NCI-H2107 (cell line): ENCODE results near the gene SLC9C2.
"Not testable (repeated sequence)": the region's sequence is repeated elsewhere in the genome, so short reads cannot be mapped to it uniquely, and the experiment has no call there.

ENCODE experiments used
- DNase-seq: peaks from one replicate; lab custom pipeline; 2025; lab: John Stamatoyannopoulos, UW

Gene SLC9C2, protein sequence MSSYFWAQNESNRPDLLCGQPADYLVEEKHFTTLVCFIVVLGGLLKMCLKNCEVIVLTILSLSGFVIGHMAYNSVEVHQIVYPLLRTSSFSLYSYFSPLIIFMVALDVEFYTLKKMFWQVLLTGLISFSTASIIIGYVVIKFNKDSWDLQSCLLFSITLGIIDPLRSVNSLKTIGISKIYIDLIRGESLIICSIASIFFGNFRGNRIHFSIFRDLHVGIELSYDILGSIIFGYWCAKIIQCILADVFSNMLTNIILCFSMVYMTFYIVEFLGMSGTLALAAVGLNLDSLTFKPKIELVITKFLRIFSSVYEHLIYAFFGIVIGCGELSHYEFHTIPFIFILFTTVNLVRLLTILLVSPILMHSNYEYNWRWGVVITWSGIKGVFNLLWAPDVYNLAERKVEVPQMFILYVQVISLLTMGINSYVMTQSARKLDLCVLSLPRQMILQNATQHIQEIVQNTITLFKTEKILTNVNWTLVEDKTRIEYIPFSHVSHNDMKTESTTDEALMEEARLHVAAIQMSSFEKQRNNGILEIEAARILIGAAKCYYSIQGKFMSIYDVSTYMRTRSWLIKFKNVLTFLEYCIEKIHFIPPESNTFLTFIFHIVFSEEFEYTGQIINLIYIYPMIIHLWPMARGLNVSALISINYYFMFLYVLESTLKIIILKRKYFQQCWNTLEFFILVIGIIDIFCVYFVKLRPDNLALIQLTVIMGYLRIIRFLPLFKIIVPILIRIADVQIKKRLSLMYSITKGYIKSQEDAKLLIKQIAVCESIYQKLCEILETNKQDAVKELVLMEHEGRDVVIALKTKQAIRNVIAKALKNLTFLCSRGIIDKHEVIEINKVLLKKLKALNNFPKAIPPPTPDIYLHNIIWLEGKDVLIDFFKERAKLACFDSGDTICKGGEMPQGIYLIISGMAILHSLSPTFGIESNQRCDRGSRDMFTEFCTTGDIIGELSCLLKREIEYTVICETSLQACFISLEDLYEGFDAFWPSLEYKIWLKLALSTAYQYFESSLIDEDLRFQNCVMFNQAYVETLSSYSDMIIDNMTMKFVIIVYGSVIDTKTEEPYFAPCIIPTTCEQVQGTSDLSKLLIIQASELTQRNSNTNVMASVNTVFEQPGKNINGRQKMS

DNA sequence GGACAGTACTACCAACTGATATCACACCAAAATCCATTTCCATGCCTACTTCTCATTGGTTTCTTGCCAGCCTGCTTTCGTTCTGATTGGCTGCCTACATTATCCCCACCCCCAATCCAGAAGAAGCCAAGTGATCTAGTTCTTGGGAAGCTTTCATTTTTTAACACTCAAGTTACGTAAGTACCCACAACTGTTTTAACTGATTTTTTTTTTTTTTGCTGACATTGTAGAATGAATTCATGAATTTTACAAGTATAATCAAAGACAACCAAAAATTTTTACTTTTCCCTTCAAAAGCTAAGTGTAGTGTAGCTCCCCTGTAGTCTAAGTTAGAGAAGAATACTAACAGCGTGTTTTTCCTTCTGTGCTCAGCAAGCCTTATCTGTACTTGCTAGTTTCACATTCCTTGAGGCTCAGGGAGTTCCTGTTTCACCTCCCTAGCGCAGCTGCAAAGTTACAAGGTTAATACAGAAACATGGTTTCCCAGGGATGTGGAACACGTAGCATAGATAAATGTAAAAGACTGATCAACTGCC, at the start of gene SLC9C2:
TSS of gene SLC9C2 (minus strand) at position 17 of the 536 bp plus-strand sequence. CDS start 1,296 bp downstream, outside the sequence.
- DNase-seq, result no peak

DNA sequence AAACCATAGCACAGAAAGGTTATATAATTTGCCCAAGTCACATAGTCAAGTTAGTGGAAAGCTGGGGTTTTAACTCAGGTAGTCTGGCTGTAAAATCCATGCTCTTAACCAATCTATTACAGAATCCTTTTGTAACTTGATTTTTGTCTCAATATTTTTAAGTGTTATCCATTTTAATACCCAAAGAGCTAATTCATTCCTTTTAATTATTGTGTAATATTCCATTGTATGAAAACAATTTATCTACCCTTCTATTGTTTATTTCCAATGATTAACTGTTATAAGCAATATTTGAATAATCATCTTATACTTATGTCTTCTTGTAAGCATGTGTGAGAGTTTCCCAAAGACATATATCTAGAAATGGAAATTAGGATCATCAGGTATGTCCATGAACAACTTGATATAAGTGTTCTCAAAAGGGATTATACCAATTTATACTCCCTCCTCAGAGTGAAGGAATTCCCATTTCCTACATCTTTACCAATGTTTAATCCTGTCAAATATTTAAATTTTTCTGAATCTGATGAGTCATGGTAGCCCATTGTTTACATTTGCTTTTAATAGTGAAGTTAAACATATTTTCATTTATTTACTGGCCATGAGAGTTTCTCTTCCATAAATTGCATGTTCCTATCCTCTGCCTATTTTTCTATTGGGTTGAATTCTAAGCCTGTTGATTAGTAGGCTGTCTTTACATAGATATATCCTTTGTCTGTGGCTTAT, 46.2 kb upstream of the SLC9C2 start:
- DNase-seq, result no peak

DNA sequence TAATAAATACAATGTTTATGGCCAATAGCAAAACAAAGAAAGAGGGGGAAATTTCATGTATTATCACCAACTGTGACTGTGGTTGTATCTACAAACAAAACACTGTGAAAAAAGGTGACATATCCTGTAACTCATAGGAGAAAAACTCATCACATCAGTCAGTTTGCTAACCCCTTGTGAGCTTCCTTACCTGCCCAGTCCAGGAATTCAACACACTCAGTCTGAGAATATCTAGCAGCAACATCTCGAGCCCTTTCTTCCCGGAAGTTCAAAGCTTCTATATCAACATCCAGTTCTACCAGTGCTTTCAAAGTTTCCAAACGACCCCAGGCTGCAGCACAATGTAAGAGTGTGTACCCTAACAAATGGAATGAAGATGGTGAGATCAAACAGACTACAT, 43.8 kb upstream of the SLC9C2 start:
- DNase-seq, result no peak

GRCh38 chr1:173642450-173643139, 39.7 kb upstream of the SLC9C2 start:
- not testable (repeated sequence) for DNase-seq

GRCh38 chr1:173639102-173639501, 36.2 kb upstream of the SLC9C2 start:
- no peak for DNase-seq

DNA sequence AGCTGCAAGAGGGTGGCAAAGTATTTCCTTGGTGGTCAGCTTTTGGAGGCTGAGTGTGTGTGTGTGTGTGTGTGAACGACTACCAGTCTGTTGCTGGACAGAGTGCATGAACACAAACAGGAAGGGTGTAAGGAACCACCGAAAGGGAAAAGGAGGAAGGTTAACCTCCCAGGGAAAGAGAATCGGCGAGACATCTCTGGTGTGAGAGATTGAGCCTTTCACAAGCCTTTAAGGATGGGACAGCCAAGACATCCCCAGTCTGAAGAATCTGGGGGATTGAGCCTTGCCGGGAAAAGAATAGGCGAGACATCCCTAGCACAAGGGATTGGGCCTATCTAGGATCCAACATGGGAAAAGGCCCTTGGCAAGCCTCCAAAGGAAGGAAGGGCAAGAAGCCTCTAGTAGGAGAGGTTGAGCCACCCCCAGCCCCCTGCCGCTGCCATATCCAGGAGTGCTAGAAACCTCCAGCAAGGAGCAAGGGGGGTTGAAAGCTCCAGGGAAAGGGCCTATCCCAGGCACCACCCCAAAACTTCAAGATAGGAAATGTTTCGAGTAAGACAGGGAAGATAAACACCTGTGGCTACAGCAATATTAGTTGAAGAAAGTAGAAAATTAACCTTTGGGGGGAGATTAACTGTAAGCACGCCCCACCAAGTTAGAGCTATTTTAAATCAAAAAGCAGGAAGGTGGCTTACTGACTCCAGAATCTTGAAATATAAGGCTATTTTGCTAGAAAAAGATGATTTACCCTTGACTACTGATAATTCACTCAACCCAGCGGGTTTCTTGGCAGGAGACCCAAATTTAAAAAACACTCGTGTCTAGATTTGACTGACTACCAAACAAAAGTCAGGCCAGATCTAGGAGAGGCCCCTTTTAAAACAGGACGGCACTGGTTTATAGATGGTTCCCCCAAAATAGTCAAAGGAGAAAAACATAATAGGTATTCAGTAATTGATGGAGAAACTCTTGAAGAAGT, 35.5 kb upstream of the SLC9C2 start:
- no peak for DNase-seq

GRCh38 chr1:173637236-173638042, 34.6 kb upstream of the SLC9C2 start:
- not testable (repeated sequence) for DNase-seq

DNA sequence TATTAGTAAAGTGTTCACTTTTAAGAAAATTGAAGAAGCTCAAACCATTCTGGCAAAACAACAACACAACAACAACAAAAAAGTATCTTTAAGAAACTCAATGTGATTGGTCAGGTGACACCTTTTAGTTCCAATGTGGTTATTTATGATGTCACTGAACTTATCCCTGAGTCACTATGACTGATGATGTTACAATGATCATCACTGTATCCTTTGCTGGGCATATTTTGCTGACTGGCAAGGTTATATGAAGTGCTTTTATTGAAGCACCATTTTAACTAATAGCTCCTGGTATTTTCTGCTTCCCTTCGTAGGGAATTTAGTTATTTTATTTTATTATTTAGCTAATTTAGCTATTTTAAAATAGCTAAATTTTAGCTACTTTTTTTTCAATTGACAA, 32.2 kb upstream of the SLC9C2 start, which contains the start of gene TEX50:
TSS of gene TEX50 (plus strand) at position 223 of the 400 bp plus-strand sequence. CDS start 184 bp downstream, outside the sequence.
- no peak for DNase-seq

DNA sequence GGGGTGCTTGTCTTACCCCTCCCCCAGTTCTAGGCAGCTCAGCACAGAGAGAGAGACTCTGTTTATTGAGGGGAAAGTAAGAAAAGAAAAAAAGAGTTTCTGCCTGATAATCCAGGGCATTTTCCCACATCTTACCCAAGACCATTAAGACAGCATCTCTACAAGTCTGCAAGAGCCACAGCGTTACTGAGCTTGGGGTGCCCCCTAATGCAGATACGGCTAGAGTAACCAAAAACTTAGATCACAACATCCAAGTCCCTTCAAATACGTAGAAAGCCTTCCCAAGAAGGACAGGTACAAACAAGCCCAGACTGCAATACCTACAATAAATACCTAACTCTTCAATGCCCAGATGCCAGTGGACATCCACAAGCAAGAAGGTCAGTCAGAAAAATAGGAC, 26.0 kb upstream of the SLC9C2 start:
- no peak for DNase-seq

DNA sequence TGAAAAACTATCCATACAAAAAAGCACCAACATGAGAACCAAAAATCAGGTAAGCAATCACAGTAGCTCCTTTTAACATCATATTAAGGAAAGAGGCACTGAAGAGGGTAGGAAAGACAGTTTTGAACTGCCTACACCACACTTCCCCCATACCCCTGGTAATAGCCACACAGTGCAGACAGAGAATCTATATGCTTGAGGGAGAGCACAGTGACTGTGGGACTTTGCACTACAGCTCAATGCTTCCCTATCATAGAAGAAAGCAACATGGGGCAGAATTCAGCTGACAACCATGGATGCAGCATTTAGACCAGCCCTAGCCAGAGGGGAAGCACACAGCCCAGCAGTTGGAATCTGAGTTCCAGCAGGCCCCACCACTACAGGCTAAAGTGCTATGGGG, 24.4 kb upstream of the SLC9C2 start:
- DNase-seq, result no peak

DNA sequence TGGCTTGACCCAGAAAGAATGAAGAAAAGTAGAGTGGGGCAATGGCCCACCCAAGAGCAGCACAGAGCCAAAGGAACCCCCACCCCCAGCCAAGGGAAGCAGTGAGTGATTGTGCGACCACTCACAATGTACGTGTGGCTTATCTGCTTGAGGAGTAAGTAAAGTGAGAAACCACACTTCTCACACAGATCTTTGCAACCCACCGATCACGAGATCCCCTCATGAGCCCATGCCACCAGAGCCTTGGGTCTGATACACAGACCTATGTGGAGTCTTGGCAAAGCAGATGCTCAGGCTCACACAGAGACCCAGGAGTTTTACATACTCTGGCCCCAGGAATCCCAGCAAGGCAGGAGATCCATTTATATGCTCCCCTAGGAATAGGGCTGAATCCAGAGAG, 14.0 kb upstream of the SLC9C2 start:
- DNase-seq, result no peak

- DNase-seq, result not testable (repeated sequence)
Observed at GRCh38 chr1:173613086-173613485, 10.2 kb upstream of the SLC9C2 start.

DNA sequence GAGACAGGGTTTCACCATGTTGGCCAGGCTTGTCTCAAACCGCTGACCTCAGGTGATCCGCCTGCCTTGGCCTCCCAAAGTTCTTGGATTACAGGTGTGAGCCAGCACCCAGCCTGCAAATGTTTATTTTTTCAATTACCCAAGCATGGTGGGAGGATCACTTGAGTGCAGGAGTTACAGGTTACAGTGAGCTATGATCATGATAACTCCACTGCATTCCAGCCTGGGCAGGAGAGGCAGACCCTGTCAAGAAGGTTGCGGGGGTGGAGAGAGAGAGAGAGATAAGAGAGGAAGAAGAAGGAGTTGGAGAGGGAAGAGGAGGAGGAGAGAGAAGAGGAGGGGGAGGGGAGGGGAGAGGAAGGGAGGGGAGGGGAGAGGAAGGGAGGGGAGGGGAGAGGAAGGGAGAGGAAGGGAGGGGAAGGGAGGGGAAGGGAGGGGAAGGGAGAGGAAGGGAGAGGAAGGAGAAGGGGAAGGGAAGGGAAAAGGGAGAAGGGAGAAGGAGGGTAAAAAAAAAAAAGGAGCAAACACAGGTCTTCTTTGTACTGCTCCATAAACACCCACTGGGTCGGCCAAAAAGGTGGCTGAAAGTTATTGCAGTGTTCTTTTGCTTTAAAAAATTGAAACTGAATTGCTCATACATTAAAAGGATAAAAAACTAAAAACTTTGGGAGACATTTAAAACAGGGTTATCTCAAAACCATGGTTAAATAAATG, 5.8 kb upstream of the SLC9C2 start:
- DNase-seq, result no peak

DNA sequence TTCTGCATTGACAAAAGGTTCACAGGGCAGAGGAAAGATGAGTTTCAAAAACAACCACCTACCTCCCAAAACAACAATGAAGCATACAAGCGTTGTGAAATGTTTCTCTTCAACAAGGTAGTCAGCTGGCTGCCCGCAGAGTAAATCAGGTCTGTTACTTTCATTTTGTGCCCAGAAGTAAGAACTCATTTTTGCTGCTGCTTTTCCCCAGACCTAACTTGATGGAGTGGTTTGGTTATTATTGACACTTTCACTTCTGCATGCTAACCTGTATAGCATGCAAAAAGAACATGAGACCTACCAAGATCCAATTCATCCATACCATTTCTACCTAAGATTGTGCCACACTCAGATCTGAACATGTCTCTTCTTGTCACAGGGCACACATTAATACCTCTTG, 1.3 kb downstream of the SLC9C2 start:
- no peak for DNase-seq

DNA sequence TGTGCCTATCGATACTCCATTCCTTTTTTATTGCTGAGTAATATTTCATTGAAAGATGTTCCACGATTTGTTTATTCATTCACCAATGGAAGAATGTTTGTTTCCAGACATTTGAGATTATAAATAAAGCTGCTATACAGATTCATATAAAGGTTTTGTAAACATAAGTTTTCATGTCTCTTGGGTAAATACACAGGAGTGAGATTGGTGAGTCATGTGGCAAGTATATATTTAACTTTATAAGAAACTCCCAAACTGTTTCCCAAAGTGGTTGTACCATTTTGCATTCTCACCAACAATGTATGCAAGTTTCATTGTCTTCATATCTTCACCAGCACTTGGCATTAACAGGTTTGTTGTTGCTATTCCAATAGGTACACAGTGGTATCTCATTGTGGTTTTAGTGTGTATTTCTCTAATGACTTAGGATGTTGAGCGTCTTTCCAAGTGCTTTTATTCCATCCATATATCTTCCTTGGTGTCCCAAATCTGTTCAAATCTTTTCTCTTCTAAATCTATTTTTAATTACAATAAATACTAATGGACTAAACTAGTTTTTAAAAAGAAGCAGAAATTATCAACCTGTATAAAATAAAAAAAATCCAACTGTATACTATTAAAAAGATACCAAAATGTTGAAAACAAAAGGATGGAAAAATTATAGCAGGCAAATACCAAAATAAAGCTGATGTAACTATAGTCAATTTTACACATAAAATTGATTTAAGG, 6.6 kb downstream of the SLC9C2 start:
- no peak for DNase-seq

DNA sequence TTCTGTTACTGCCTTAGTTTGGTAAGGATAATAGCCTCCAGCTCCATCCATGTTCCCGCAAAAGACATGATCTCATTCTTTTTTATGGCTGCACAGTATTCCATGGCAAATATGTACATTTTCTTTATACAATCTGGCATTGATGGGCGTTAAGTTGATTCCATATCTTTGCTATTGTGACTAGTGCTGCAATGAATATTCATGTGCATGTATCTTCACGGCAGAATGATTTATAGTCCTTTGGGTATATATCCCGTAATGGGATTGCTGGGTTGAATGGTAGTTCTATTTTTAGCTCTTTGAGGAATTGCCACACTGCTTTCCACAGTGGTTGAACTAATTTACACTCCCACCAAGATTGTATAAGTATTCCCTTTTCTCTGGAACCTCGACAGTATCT, 11.7 kb downstream of the SLC9C2 start:
- not testable (repeated sequence) for DNase-seq

DNA sequence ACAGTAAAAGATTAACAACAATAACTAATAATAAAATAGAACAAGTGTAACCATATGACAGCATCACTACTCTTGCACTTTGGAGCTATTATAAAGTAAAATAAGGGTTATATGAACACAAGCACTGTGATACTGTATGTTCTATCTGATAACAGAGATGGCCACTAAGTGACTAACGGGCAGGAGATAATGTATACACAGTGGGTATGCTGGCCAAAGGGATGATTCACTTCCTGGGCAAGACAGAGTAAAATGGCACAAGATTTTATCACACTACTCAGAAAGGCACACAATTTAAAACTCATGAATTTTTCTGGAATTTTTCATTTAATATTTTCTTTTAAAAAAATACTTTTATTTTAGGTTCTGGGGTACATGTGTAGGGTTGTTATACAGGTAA, 12.3 kb downstream of the SLC9C2 start:
- DNase-seq, result no peak
